Hepatocyte (in vitro differentiated cells): ENCODE results near the gene HSPB9. TPM values are rescaled to one million over a fixed set of nuclear protein-coding genes. Genes with fewer than 3 reads are reported as not detected.

Experiments
- DNase-seq: peaks from one replicate; pipeline ENCODE4 v3.0.0-alpha.2; 2016; ENCODE audit warnings: low spot score
- H2AFZ ChIP-seq: fragments of 200-600 bp; sonication (generic); 2 replicates; pipeline ENCODE4 v1.6.0; 2016; ENCODE audit warnings: antibody characterized with exemption, mild to moderate bottlenecking
- H3K27ac ChIP-seq: fragments of 200-600 bp; sonication (generic); 2 replicates; pipeline ENCODE4 v1.5.1; 2016; ENCODE audit warnings: mild to moderate bottlenecking
- H3K27me3 ChIP-seq: fragments of 200-600 bp; sonication (generic); 2 replicates; pipeline ENCODE4 v1.6.1; 2016
- H3K36me3 ChIP-seq: fragments of 200-600 bp; sonication (generic); replicated peaks from 2 replicates; pipeline ENCODE4 v1.5.1; 2016; ENCODE audit warnings: low read depth; ENCODE audit not compliant: insufficient read depth
- H3K4me1 ChIP-seq: fragments of 200-600 bp; sonication (generic); 2 replicates; pipeline ENCODE4 v1.5.1; 2016; ENCODE audit warnings: mild to moderate bottlenecking, moderate library complexity; ENCODE audit not compliant: insufficient read depth
- H3K4me2 ChIP-seq: fragments of 200-600 bp; sonication (generic); 2 replicates; pipeline ENCODE4 v1.6.0; 2016
- H3K4me3 ChIP-seq: fragments of 200-600 bp; sonication (generic); 2 replicates; pipeline ENCODE4 v1.5.1; 2016; ENCODE audit warnings: mild to moderate bottlenecking
- H3K79me2 ChIP-seq: fragments of 200-600 bp; sonication (generic); 2 replicates; pipeline ENCODE4 v1.6.0; 2017; ENCODE audit warnings: mild to moderate bottlenecking
- H3K9me2 ChIP-seq: fragments of 200-600 bp; sonication (generic); replicated peaks from 2 replicates; pipeline ENCODE4 v1.6.0; 2017; ENCODE audit warnings: mild to moderate bottlenecking; ENCODE audit not compliant: insufficient read depth
- H3K9me3 ChIP-seq: fragments of 200-600 bp; sonication (generic); 2 replicates; pipeline ENCODE4 v1.5.1; 2016; ENCODE audit warnings: low read depth, mild to moderate bottlenecking
- H4K20me1 ChIP-seq: fragments of 200-600 bp; sonication (generic); 2 replicates; pipeline ENCODE4 v1.6.0; 2016; ENCODE audit warnings: mild to moderate bottlenecking; ENCODE audit not compliant: insufficient read depth, poor library complexity, severe bottlenecking
- CTCF ChIP-seq: fragments of 200-600 bp; sonication (generic); IDR thresholded peaks from 2 replicates; pipeline ENCODE4 v1.5.1; 2016; ENCODE audit warnings: antibody characterized with exemption, mild to moderate bottlenecking; ENCODE audit not compliant: poor library complexity
- EZH2 ChIP-seq: fragments of 200-600 bp; sonication (generic); IDR thresholded peaks from 2 replicates; pipeline ENCODE4 v1.6.1; 2016; ENCODE audit warnings: antibody characterized with exemption, mild to moderate bottlenecking, borderline replicate concordance
- EZH2phosphoT487 ChIP-seq: fragments of 200-600 bp; sonication (generic); IDR thresholded peaks from one replicate; pipeline ENCODE4 v1.6.1; 2018; ENCODE audit warnings: antibody characterized with exemption, mild to moderate bottlenecking, low read depth, moderate library complexity; ENCODE audit not compliant: unreplicated experiment, severe bottlenecking
- WGBS: methylation state at CpG from one replicate; pipeline ENCODE4 v1.1.6; 2016; ENCODE audit warnings: low lambda C conversion rate; ENCODE audit errors: missing lambda C conversion rate; 5-methylcytosine and 5-hydroxymethylcytosine counted together
- polyA plus RNA-seq: library from polyadenylated mRNA; unstranded; fragments of >200 nt; fragmentation: Nextera tagmentation; extraction: Ambion mirVana; gene quantifications from 2 replicates; pipeline ENCODE4 v1.2.1, GENCODE V29; 2016
- total RNA-seq: library from RNA; depleted of rRNA; stranded (reverse); fragments of >200 nt; gene quantifications from 2 replicates; pipeline ENCODE4 v1.2.3, GENCODE V29; 2014

Gene HSPB9
- total and polyA plus RNA-seq, 2 experiments from 2014 or later: 0.34 TPM; not detected in 1

DNA sequence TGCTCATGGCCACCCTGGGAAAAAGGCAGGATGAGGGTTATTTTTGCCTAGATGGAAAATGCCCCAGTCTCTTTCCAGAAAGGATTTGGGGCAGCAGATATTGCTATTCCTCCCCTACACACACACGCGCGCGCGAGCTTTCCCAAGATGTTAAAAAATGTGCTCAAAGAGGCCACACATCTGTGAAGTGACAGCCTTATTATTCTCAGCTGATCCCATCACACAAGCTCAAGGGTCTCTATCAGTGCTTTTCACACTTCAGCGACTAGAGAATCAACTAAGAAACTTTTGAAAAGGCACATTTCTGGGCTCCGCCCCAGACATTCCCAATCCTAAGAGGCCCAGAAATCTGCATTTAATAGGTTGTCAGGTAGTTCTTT is 37.9 kb downstream of the HSPB9 start:
- H3K27me3 ChIP-seq: no peaks in the 10 kb centered on the region

DNA sequence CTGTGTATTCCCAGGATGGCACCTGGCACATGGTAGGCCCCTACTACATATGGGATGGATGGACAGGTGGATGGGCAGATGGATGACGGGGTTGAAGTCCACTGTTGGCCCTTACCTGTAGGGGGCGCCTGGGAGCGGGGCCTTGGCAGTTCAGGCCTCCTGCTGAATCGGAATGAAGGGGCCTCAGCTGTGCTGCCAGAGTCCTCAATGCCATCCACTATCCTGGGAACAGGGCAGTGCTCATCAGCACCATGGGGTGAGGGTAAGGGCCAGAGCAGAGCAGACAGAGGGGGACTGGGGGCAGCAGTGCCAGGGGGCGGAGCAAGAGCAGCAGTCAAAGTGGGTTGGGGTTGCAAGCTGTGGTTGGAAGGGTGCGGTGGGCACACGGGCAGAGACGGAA is 40.5 kb downstream of the HSPB9 start:
- H3K36me3 ChIP-seq: no peaks in the 10 kb centered on the region
- TF ChIP-seq CTCF (peak; percentile 11), EZH2 (no peak), EZH2phosphoT487 (no peak)
- H3K4me1 ChIP-seq: no peaks in the 10 kb centered on the region
- no peak overlapping the region for H3K4me3 ChIP-seq
- 54% methylated on average over 8 of the region's 8 CpGs for WGBS
- H3K9me3 ChIP-seq: no peaks in the 10 kb centered on the region
- no peaks in the 10 kb centered on the region for H4K20me1 ChIP-seq
- H3K9me2 ChIP-seq: no peaks in the 10 kb centered on the region
- no peak for DNase-seq
- H3K27ac ChIP-seq: no peak overlapping the region
- H3K79me2 ChIP-seq: no peaks in the 10 kb centered on the region
- H3K27me3 ChIP-seq: no peaks in the 10 kb centered on the region
- H2AFZ ChIP-seq: no peak overlapping the region
- H3K4me2 ChIP-seq: no peak overlapping the region

More for the DNA sequence above, 37.9 kb downstream of the HSPB9 start:
- Histone ChIP-seq H3K79me2 (no peaks in the 10 kb centered on the region), H3K9me3 (no peaks in the 10 kb centered on the region), H3K27ac (no peak overlapping the region), H3K4me1 (no peaks in the 10 kb centered on the region), H2AFZ (no peak overlapping the region), H4K20me1 (no peaks in the 10 kb centered on the region), H3K36me3 (no peaks in the 10 kb centered on the region), H3K4me2 (no peak overlapping the region), H3K4me3 (no peak overlapping the region), H3K9me2 (no peaks in the 10 kb centered on the region)
- TF ChIP-seq CTCF (no peak), EZH2phosphoT487 (no peak), EZH2 (no peak)
- DNase-seq: no peak
- WGBS: 94% methylated on average over 7 of the region's 7 CpGs

GRCh38 chr17:42163696-42164407 is 41.2 kb downstream of the HSPB9 start:
- H3K9me3 ChIP-seq: no peaks in the 10 kb centered on the region
- WGBS: 90% methylated on average over 22 of the region's 22 CpGs
- DNase-seq: no peak
- no peaks in the 10 kb centered on the region for H3K36me3 ChIP-seq
- H3K79me2 ChIP-seq: no peaks in the 10 kb centered on the region
- no peak overlapping the region for H2AFZ ChIP-seq
- H3K9me2 ChIP-seq: no peaks in the 10 kb centered on the region
- H3K27me3 ChIP-seq: no peaks in the 10 kb centered on the region
- no peaks in the 10 kb centered on the region for H3K4me1 ChIP-seq
- H4K20me1 ChIP-seq: no peaks in the 10 kb centered on the region
- no peak overlapping the region for H3K27ac ChIP-seq
- TF ChIP-seq CTCF (no peak), EZH2 (no peak), EZH2phosphoT487 (no peak)
- H3K4me2 ChIP-seq: no peak overlapping the region
- no peak overlapping the region for H3K4me3 ChIP-seq
